GM18498 (cell line): ENCODE results near the gene GRIA1.
"Not testable (repeated sequence)": the region's sequence is repeated elsewhere in the genome, so short reads cannot be mapped to it uniquely, and the experiment has no call there.

Experiments
- ATAC-seq: cut with Tn5 transposase; IDR thresholded peaks from one replicate; pipeline ENCODE4 v1.9.1; 2021; ENCODE audit warnings: mild to moderate bottlenecking, moderate library complexity; ENCODE audit not compliant: unreplicated experiment

GRIA1 gene

DNA sequence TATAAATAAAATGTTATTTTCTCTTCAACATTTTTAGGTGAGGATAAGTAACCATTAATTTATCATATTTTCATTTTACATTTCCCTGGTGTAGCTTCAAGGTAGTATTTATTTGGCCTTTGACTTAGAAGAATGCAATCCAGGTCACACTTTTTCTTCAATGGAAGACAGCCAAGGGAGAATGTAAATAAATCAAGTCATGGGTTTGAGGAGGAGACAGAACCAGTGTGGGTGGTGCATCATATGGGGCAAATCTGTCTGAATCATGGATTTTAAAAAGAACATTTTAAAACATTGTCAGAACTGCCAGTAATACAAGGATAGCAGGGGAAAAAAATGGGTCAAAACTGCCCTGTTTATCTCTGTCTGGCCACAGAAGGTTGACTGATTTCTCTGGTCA is 318.7 kb downstream of the GRIA1 start:
- no peak for ATAC-seq

DNA sequence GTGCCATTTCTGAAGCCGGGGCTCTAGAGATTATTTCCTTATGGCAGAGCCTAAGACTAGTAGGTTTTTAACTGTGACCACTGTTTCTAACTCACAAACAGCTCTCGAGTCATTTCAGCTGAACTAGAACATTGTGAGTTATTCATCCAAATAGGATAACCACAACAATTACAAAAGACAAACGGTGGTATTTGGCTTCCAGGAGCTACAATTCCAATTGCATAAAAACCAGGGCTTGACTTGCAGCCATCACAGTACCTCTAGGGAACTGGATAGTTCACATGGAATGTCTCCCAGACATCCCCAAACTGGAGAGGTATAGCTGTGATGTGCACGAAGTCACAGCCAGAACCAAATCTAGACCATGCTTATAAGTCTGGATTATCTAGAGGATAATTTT is 323.4 kb downstream of the GRIA1 start:
- ATAC-seq: no peak

DNA sequence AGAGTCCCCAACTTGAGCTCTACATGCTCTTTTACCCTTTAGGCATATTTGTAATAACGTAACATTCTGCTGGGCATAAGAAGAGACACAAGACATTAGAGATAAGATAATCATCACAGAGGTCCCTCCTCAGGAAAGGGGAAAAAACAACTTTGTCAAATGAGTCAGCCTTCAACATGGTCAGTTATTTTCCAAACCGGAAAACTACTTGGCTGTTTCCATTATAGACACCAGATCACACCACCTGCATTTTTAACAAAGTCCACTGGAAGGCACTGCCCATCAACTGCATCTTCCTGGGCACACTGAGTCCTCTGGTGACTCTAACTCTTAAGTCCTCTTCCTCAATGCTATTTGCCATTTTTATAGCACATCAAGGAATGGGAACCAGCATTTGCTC is 326.4 kb downstream of the GRIA1 start:
- ATAC-seq: no peak

DNA sequence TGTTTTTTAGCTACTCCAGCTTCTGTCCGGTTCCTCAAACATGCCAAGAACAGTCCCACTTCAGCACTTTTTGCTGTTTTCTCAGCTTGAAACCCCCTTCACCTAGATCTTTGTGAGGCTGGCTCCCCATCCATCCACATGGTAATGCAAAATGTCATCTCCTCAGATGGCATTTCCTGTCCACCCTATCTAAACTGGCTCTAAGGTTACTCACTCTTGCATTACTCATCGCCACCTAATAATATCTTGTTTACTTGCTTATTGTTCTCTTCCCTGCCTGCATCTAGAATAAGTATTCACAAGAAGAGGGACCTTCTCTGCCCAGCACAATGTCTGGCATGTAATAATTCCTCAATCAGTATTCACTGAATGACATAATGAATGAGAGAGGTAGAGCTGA is 328.2 kb downstream of the GRIA1 start:
- ATAC-seq: no peak

DNA sequence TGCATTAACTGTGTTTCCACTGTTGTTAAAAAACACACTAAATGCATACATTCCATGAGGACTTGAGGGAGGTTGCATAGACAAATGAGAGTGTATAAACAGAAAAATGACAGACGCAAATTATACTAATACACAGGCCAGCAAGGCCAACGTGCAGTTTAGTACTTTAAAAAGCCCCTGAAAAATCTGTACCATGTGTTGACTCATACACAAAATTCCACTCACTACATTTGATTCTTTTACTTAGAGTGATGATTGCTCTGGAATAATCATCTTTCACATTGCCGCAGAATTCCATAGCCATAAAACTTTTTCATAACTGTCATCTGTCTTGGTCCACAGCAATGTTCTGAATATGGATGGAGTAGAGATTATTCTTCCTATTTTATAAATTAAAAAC is 332.6 kb downstream of the GRIA1 start:
- ATAC-seq: no peak

DNA sequence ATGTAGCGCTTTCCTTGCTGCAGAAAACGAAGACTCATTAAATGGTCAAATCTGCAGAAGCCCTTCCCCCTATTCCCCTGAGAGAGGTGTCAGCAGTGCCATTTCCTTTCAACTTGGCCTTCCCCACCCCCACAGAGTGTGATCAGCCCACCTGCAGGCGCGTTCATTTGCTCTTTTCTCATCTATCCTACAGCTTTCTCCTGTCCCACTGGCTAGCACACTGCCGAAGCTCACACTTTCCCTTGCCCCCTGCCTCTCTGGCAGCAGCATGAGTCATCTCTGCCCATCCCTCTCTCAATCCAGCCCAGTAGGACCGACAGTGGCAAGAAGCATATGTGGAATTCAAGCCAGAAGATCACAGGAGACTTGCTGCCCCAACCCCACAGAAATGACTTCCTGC is 334.4 kb downstream of the GRIA1 start:
- no peak for ATAC-seq

DNA sequence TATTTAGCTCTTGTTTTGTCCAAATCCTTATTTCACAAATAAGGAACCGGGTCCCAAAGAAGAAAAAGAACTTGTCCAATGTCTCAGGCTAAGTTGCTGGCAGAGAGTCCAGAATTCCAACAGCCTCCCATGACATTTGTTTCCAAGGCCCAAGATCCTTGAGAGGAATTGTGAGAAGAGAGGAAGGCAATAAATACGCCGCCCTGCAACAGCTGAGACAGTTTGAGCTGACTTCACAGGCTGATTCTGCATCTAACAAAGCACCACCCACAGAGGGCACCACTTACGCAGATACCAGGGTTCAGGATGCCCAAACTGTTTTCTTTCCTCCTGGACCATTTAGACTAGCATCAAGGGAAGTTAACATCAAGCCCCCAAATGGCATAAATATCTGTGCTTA is 336.9 kb downstream of the GRIA1 start:
- no peak for ATAC-seq

DNA sequence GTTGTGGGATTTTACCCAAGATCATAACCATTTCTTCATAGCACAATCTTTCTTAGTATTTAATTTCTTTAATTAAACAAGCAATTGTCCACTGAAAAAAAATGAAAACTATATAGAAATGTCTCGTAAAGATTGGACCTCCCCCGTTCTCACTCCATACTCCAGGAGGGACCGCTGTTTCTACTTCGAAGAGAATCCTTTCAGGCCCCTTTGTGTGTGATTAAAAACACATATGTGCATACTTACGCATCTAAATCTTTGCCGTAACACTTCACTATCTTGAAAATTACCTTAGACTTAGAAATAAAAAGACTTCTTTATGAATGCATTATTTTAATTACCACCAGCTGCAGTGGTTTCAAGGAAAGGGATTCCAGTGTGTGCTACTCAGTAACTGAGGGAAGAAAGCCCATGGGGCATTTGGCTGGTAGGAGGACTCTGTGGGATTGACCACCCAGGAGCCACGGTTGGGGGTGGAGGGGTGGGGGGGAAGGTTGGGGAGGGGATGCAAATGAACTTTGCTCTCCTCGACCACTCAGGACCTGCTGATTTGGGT is 339.1 kb downstream of the GRIA1 start:
- no peak for ATAC-seq

DNA sequence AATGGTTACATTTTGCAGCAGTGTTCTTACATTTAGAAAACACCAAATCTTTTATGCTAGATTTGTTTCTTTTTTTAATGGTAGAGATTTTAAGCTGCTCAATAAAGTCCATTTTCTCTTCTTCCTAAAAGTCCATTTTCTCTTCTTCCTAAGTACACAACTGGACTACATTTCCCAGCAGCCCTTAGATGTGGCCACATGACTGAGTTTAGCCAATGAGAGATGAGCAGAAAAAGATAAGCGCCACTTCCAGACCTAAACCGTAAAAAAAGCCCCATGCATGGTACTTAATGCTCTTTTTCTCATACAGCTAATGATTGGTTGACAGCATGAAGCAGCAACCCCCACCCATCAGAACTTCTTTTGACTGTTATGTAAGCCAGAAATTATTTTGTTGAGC is 341.5 kb downstream of the GRIA1 start:
- peak; percentile 80 for ATAC-seq

DNA sequence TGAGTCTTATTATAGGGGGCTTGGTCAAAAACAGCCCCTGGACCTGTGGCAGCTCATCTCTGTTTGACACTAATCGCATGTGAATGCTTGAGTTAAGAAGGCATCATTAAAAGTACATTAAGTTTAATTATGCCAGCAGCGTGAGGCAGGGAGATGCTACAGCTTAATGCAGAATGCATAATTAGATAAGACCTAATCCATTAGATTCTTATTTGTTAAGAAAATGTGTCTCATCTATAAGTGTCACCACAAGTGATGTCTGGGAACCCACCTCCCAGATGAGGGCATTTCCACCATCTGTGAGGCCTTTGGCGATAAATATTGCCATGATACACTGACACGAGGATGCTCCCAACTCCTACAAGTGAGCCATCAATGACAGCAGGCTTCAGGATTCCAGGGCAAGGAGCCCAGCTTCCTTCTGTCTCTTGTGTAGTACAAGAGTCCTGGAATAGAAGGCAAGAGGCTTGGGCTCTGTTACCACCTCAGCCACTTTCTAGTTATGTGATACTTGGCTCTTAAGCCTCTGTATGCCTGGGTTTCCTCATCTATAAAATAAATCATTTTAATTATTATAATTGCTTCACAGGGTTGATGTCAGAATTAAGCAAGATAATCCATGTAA is 345.5 kb downstream of the GRIA1 start:
- no peak for ATAC-seq

DNA sequence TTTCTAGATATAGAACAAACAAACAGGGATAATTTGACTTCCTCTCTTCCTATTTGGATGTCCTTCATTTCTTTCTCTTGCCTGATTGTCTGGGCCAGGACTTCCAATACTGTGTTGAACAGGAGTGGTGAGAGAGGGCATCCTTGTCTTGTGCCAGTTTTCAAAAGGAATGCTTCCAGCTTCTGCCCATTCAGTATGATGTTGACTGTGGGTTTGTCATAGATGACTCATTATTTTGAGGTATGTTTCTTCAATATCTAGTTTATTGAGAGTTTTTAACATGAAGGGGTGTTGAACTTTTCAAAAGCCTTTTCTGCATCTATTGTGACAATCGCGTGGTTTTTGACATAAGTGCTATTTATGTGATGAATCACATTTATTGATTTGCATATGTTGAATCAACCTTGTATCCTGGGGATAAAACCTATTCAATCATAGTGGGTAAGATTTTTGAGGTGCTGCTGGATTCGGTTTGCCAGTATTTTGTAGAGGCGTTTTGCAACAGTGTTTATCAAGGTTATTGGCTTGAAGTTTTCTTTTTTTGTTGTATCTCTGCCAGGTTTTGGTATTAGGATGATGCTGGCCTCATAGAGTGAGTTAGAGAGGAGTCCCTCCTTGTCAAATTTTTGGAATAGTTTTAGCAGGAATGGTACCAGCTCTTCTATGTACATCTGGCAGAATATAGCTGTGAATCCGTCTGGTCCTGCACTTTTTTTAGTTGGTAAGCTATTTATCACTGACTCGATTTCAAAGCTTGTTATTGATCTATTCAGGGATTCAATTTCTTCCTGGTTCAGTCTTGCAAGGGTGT is 359.0 kb downstream of the GRIA1 start:
- not testable (repeated sequence) for ATAC-seq

DNA sequence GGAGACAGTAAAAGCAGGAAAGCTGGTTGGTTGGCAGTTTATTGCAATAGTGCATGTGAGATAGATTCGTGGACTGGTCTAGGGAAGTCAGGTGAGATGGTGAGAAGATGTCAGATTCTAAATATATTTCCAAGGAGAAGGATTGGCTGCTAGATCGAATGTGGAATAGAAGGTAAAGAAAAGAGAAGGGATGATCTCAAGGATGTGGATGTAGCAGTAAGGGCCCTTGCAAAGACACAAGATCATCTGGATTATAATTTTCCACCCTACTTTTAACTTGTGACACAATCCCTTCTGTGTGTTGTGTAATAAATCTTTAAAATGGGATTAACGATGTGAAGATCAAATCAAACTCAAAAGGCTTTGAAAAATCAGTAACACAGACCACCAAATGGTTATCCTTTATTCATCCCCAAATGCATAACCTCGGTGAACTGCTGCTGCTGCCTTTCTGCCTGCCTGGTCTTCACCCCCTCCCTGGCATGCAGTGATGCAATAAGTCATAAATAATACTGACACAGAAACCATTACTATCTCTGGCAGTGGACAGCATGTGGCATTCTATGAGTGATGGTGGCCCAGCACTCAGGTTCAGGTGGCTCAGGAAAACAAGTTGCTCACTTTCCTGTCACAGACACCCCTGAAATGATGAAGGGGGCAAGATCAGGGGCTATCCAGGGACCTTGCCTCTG is 369.9 kb downstream of the GRIA1 start:
- ATAC-seq: no peak

DNA sequence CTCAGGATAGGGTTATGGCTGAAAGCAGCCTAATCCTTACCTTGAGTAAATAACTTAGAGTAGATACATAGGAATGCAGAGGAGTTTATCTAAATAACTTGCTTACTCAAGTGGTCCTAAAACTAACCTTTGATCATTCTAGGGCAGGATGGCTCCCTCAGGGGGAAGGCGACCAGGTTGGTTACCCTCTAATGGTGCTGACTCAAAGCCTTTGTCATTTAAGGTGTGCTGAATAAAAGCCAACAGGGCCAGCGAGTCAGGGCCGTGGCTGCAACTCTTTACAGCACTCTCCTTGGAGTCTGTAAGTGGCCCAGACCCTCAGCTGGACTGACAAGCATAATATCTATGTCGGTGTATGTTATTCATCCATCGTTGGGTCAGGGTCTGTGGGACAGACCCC is 372.4 kb downstream of the GRIA1 start:
- ATAC-seq: not testable (repeated sequence)
